ENCODE measurements around the gene ZNF771.

- TF ChIP-seq POLR2AphosphoS5 (IDR thresholded peaks at IDR 0.05; ENCODE audit: low read depth, low read length) (no peak), TAF1 (IDR thresholded peaks at IDR 0.05; ENCODE audit: borderline replicate concordance, insufficient read depth, low read length) (no peak)
Observed at GRCh38 chr16:30380072-30380802, 27.2 kb upstream of the ZNF771 start.
